LoVo (cell line): ENCODE measurements around the gene CLIC5.

Source experiments
- DNase-seq: peaks from one replicate; pipeline ENCODE4 v3.0.0-alpha.2; 2016; ENCODE audit warnings: low spot score

Gene CLIC5

DNA sequence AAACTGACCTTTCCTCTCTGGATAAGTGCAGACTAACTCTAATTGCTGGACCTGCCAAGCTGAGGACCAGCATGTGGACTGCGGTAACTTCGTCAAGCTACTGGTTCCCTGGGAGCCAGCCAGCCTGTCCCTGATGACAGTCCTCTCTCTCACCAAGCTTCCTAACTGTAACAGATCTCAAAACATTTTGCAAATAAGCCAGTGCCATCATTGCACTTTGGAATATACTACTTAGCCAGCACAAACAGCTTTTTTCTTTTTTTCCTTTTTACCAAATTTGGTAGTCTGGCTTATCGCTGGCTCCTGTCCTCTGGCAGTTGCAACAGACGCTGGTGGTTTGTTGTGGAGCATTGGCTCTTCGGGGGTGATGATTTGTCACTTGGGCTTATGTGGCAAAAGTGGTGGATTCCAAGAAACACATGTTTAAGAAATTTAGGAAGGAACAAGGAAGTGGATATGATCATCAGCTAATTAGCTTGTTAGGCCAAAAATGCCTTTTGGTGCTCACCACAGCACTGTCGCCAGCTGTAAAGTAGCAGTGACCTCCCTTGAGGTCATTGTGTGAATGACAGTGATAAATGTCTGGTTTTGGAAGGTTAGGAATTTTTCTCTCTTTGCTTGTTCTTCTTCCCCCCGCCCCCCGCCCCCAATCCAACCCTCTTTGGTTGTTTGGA is 171.7 kb downstream of the CLIC5 start:
- no peak for DNase-seq

DNA sequence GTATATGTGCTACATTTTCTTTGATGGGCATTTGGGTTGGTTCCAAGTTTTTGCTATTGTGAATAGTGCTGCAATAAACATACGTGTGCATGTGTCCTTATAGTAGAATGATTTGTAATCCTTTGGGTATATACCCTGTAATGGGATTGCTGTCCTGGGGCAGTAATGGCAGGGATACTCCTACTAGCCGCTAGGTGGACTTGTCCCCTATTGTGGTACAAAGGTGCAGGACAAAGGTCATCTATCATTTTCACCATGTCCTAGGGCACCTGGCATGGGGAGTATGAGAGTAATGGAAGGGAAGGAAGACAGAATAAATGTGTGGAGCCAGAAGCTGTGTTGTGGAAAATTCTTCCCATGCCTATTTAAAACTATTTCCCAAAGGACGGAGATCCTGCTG is 174.6 kb downstream of the CLIC5 start:
- no peak for DNase-seq

GRCh38 chr6:45838996-45839395 is 176.7 kb downstream of the CLIC5 start:
- DNase-seq: no peak

- DNase-seq: no peak
Observed at GRCh38 chr6:45838451-45838850, 177.2 kb downstream of the CLIC5 start.

- DNase-seq: no peak
Observed at GRCh38 chr6:45837541-45838200, 178.0 kb downstream of the CLIC5 start.

DNA sequence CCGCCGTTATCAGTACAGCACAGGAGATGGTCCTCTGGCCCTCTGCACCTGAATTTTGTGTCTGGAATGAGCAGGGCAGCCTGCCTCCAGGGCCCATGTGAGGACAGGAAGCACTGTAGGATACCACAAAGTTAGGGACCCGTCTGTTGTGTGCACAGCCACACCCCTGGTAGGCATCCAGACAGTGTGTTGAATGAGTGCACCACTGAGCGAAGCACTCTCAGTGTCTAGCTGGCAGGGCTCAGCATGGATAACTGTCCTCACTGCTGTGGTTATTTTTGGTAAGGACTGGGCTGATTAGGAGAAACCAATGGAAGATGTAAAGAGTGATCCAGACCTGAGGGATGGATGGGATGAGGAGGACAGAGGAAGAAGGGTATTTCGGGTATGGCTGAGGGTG is 178.7 kb downstream of the CLIC5 start:
- no peak for DNase-seq

GRCh38 chr6:45836438-45836824 is 179.2 kb downstream of the CLIC5 start:
- no peak for DNase-seq

DNA sequence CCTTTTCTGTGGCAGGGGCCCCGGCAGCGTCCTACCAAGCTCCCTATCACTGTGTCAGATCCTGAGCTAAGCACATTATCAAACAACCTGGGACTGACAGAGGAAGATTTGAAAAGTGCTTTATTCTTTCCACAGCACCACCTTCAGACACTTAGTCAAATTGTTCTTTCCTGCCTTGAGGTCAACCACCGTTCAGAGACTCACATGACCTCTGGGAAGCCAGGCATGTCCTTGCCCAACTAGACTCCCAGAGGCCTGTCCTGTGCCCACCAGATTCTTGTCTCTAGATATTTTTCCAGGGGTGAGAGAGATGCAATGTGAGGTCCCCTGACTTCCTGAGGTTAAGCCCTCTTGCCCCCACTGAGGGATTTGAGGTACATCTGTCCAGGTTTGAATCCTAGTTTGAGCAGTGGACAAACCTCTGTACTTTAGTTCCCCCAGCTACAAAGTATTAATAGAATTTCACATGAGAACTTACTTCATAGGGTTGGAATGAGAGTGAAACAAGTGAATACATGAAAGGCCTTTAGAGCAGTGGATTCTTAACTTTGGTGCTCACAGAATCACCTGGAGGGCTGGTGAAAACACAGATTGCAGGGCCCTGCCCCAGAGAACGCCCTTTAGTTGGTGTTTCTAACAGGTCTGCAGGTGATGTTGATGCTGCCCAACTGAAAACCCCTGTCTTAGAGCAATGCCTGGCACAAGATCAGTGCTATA is 179.8 kb downstream of the CLIC5 start:
- no peak for DNase-seq

DNA sequence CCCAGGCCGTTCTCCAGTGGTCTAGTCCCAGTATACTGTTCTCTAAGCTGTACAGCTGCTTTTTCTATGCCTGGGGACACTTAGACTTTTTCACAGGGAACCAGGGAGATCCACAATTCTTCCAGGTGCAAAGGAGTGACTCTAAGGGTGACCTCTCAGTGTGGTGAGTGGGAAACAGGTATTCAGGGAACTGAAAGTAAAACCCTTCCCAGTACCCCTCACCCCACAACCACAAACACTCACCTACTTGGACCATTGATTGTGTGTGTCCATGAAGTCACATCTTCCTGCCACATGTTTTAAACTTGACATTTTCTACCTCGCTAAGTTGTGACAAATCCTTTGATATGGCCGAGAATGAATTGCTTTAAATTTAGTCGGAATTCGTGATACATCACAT is 183.6 kb downstream of the CLIC5 start:
- DNase-seq: no peak
